Stimulated activated CD4-positive, alpha-beta T cell treated with anti-CD3 and anti-CD28 coated beads, Interleukin-4, amount 100 ng/mL, for 4 hours (primary cell): Measurements from ENCODE around the gene ELOVL5.
"Not testable (repeated sequence)": the region's sequence is repeated elsewhere in the genome, so short reads cannot be mapped to it uniquely, and the experiment has no call there.

Experiments used
- DNase-seq, 2 experiments: peaks; one replicate each; pipeline ENCODE4 v3.0.0-alpha.2; 2020

Gene ELOVL5

GRCh38 chr6:53327017-53327395 is 21.7 kb downstream of the ELOVL5 start:
- DNase-seq: no peak

- DNase-seq: no peak
Observed at GRCh38 chr6:53326372-53327016, 22.3 kb downstream of the ELOVL5 start.

GRCh38 chr6:53325785-53326184 is 23.0 kb downstream of the ELOVL5 start:
- DNase-seq: no peak

DNA sequence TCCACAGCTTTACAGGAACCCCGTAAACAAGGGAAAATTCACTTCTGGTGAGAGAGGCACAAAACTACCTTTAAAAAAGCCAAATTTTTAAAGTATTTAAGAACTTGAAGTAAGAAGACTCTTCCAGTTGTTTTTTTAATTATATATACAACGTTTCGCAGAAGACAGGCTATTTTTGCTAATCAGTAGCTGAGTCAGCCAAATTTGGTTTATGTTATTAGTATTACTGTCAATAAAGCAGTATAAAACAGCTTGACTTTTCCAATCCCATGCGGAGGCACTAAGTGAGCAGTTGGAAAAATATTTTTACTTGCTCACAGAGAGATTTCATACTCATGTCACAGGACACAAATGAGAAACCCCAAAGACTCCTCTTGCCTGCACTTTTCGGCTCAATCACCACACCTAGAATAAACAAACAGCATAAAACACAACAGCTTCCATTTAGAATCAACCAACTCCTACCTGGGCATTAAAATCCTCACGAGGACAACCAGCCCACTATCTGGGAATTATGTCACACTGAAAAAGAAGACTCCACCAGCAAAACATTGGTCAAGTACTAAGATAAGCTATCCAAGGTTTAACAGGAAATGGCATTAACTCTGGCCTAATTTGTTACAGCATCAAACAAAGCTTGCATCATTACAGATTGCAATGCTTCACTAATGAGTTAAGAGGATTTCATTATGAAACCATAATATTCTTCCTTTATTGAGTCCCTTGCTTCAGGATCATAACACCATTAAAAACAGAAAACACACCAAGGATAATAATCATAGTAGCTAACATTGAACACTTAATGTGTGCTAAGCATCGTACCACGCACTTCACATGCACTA is 26.3 kb downstream of the ELOVL5 start:
- no peak for DNase-seq

- DNase-seq: no peak
Observed at GRCh38 chr6:53321701-53322100, 27.0 kb downstream of the ELOVL5 start.

DNA sequence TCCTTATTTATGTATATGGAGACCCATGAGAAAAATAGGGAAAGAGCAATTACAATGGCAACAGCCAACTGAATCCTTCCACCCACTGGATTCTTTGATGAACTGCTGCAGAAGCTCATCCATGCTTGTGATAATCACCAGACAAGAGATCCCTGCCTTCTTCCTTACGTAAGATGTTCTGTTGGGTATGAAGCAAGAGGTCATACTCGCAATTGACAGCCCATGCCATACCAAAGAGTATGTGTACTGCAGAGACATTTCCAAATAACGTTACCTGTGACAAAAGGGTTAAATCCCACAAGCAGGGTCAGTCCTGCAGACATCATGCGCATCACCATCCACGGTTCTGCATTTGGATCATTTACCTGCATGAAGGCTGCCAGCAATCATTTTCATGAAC is 27.8 kb downstream of the ELOVL5 start:
- DNase-seq: no peak

DNA sequence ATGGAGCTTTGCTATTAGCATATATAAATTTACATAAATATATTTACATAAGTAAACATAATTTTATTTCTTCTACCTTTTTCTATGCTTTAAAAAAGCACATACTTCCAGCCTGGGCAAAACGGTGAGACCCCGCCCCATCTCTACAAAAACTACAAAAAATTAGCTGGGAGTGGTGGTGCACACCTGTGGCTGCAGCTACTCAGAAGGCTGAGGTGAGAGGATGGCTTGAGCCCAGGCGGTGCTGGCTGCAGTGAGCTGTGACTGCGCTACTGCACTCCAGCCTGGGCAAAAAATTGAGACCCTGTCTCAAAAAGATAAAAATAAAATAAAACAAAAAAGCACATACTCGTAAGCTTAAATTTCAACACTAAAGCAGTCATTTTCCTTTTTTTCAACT is 30.3 kb downstream of the ELOVL5 start:
- DNase-seq: no peak

- DNase-seq: no peak
Observed at GRCh38 chr6:53317861-53318260, 30.9 kb downstream of the ELOVL5 start.

DNA sequence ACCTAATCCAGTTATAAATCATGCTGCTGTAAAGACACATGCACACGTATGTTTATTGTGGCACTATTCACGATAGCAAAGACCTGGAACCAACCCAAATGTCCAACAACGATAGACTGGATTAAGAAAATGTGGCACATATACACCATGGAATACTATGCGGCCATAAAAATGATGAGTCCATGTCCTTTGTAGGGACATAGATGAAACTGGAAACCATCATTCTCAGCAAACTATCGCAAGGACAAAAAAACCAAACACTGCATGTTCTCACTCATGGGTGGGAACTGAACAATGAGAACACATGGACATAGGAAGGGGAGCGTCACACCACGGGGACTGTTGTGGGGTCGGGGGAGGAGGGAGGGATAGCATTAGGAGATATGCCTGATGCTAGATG is 31.5 kb downstream of the ELOVL5 start:
- not testable (repeated sequence) for DNase-seq

GRCh38 chr6:53316142-53316541 is 32.6 kb downstream of the ELOVL5 start:
- DNase-seq: no peak

- DNase-seq: no peak
Observed at GRCh38 chr6:53315086-53315724, 33.5 kb downstream of the ELOVL5 start.

DNA sequence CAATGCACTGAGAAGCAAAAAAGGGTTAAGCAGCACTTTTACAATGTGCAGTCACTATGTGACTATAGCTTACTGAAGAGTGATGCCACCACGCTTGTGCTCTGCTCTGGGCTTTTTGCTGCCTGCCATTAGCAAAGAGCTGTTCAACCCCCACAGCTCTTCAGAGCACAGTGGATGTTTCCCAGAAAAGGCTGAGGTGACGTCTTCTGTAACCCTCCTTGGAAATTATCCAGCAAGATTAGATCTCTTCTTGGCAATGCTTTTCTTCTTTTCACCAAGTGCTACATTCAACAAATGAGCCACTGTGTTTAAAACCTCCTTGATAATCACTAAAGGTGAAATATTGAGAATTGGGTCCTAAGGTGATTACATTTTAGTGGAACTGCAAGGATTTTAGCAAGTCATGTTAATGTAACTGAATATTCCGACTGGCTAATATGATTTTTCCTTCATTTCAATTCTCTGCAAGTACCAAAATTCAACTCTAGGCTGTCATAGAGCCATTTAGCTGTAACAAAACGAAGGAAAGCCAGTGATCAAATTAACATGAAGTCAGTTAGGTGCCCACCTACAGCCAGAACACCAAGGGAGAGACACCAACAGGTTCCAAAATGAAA is 34.9 kb downstream of the ELOVL5 start:
- DNase-seq: no peak

GRCh38 chr6:53312355-53312754 is 36.4 kb downstream of the ELOVL5 start:
- no peak for DNase-seq

GRCh38 chr6:53311586-53311935 is 37.2 kb downstream of the ELOVL5 start:
- DNase-seq: no peak

GRCh38 chr6:53310771-53311585 is 37.8 kb downstream of the ELOVL5 start:
- DNase-seq: no peak

DNA sequence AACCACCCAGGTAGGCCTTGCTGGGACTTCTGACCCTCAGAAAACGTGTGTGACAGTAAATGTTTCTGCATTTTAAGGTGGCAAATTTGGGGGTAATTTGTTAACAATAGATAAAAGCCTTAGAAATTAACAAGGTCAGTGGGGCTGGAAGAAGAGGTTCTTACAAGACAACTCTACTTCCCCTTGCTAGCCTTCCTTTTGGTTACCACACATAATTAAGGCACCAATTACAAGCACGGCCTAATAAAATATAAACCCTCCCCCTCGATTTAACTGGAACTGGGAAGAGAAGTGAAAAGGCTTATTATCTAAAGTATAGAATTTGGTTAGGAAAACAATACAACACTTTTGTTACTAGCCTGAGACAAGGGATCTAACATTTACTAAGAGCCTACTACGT is 38.8 kb downstream of the ELOVL5 start:
- DNase-seq: no peak

DNA sequence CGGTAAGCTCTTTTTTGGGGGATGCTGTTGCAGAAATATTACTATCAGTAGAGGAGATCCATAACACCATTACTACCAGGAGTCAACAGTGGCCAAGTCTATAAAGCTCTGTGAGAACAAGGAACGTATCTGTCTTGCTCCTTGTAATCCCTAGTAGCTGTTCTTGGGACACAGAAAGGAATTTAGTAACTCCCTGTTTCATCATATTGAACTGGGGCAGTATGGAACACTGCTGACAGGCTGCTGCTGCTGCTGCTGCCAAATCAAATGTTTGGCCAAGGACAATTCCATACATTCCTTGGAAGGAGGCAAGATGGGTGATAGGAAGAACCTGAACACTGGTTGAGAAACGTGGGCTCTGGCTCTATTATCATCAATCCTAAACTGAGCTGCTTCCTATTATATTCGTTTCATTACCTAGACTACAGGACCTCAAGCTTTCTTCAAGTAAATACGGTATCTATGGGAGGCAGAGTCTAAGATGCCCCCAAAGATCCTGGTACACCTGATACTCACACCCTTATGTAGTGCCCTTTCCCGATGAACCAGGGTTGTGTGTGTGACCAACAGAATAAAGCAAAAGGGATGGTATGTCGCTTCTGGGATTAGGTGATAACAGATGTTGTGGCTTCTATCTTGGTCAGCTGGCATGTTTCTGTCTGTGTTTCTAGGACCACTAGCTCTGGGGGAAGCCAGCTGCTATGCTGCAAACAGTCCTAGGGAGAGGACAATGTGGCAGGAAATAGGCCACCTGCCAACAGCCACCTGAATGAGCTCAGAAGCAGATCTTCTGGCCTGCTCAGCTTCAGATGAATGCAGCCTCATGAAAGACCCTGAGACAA is 39.5 kb downstream of the ELOVL5 start:
- no peak for DNase-seq

DNA sequence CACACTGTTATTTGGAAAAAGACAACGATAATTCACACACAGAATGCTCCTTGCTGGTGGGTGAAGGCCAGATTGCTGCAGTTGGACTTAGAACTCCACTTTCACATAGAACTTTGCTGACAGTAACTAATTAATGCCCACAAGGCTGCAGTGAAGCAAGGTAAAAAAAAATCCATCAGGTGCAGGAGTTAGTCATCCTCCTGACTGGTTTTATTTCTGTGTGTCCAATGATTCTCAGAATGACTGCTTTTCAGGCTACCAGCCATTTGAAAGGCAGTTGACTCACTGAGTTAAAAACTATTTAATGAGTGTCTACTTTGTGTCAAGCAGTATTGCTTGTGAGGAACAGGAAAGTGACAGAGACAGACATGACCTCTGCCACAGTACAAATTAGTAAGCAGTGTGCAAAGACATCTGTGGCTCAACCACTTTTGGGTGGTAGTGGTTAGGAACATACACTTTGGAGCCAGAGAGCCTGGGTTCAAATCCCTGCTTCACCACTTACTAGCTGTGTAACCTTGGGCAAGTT is 41.9 kb downstream of the ELOVL5 start:
- no peak for DNase-seq

- DNase-seq: not testable (repeated sequence)
Observed at GRCh38 chr6:53306217-53306616, 42.5 kb downstream of the ELOVL5 start.

DNA sequence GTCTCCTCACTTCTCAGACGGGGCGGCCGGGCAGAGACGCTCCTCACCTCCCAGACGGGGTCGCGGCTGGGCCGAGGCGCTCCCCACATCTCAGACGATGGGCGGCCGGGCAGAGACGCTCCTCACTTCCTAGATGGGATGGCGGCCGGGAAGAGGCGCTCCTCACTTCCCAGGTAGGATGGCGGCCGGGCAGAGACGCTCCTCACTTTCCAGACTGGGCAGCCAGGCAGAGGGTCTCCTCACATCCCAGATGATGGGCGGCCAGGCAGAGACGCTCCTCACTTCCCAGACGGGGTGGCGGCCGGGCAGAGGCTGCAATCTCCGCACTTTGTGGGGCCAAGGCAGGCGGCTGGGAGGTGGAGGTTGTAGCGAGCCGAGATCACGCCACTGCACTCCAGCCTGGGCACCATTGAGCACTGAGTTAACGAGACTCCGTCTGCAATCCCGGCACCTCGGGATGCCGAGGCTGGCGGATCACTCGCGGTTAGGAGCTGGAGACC is 43.2 kb downstream of the ELOVL5 start:
- DNase-seq: not testable (repeated sequence)

GRCh38 chr6:53304953-53305352 is 43.8 kb downstream of the ELOVL5 start:
- not testable (repeated sequence) for DNase-seq
